Stimulated activated CD8-positive, alpha-beta memory T cell treated with anti-CD3 and anti-CD28 coated beads, Interleukin-4, amount 100 ng/mL, for 48 hours (primary cell): ENCODE data around the gene FGF4.

Source experiments
- DNase-seq: peaks from one replicate; pipeline ENCODE4 v3.0.0-alpha.2; 2020

Gene FGF4

GRCh38 chr11:69804769-69805508 lies 29.8 kb upstream of the FGF4 start:
- DNase-seq = no peak

GRCh38 chr11:69803604-69804218 lies 28.6 kb upstream of the FGF4 start:
- no peak for DNase-seq

DNA sequence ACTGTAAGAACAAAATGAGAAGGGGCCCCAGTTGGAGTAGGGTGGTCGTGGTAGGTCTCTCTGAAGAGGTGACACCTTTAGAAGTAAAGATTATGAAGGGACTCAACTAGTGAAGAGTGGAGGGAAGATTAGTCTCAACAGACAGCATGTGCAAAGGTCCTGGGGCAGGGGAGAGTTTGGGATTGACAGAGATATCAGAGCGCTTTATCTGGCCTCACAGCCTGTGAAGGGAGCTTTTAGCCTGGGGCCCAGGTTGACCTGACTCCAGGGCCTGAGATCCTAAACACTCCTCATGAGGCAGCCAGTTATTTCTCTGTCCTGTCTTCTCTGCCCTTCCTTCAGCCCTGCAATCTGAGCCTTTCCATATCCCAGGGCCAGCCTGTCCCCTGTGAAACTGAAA lies 27.9 kb upstream of the FGF4 start:
- DNase-seq = no peak

DNA sequence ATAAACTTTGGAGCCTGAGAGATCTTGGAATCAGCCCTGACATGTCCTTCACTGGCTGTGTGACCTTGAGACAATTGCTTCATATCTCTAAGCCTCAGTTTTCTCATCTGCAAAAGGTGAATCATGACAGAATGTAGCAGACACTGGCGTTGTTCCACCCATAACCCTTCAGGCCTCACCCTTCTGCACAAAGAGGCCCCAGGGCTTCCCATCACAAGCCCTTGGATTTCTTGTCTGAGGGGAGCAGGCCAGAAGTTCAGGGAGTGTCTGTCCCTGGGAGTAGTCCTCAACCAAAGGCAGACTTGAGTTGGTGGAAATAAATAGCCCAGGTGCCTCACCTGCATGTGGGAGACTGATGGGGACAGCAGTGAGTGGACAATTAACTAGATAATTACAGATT lies 27.4 kb upstream of the FGF4 start:
- DNase-seq = no peak

DNA sequence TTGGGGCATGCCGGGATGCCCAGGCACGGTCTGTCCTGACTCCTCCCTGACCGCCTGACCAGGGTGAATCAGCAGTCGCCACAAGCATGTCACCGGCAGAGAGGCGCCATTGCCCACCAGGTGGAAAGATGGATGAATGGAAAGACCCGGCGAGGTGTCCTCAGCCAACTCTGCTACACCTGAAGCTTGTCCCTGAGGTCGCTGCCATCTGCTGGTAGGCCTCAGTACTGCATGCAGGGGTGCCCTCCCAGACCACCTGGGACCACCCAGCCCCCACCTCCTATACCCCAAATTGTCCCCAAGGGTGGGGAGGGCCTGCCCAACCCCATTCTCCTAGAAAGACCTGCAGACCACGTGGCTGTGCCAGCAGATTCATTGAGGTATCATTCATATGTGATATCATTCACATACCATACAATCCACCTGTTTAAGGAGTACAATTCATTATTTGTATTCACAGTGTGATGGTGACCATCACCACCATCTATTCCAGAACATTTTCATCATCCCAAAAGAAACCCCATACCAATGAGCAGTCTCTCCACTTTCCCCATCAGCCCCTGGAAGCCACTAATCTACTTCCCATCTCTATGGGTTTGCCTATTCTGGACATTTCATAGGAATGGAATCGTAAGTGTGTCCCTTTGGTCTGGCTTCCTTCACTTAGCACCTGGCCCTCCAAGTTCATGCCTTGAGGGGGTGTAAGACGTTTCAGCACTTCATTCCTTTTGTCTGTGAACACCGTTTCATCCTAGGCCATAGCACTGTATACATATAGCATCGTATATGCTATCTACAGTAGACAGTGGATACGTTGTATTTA lies 26.6 kb upstream of the FGF4 start:
- peak; percentile 76 for DNase-seq

DNA sequence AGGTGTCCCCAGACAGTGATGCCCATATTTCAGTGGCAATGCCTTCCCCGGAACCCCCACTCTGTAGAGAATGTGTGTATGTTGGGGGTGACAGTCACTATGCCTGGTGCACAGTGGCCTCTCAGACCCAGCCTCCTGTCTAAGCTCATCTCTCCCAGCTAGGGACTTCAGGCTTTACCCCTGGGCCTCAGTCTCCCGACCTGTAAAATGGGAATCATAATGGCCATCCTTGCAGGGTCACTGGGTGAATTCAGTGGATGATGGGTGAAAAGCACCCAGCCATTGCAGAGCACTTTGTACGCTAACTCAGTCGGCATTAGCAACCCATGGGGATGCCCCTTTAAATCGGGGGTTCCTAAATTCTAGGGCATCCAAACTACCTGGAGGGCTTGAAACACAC lies 25.1 kb upstream of the FGF4 start:
- no peak for DNase-seq

DNA sequence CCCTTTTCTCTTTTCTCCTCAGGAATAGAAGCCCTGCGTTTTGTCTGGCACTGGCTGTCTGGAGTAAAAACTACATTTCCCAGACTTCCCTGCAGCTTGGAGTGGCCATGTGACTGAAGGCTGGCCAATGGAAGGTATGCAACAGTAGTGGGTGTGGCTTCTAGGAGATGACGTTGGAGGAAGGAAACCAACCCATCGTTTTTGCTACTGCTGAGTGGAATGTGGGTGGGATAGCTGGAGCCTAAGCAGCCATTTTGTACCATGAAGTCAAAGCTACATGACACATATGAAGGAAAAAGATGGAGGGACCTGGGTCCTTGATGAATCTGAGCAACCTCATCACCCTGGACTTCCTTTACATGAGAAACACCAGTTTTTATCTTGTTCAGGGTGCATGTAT lies 24.4 kb upstream of the FGF4 start:
- no peak for DNase-seq

DNA sequence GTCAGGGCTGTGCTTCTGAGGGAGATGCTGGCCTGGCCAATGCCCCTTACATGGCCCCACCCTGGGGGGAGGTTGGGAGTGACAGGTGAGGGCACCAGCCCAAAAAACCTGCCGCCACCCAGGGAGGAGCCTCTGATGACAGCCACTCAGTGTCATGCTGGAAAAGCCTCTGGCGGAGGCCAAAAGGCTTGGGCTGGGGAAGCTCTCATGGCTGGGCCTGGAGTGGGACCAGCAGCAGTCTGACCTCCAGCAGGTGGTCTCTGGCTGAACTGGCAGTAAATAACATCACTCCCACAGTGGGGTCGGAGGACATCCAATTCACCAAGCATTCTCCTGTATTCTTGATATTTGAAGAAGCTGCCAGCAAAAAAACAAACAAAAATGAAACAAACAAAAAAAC lies 24.0 kb upstream of the FGF4 start:
- no peak for DNase-seq

DNA sequence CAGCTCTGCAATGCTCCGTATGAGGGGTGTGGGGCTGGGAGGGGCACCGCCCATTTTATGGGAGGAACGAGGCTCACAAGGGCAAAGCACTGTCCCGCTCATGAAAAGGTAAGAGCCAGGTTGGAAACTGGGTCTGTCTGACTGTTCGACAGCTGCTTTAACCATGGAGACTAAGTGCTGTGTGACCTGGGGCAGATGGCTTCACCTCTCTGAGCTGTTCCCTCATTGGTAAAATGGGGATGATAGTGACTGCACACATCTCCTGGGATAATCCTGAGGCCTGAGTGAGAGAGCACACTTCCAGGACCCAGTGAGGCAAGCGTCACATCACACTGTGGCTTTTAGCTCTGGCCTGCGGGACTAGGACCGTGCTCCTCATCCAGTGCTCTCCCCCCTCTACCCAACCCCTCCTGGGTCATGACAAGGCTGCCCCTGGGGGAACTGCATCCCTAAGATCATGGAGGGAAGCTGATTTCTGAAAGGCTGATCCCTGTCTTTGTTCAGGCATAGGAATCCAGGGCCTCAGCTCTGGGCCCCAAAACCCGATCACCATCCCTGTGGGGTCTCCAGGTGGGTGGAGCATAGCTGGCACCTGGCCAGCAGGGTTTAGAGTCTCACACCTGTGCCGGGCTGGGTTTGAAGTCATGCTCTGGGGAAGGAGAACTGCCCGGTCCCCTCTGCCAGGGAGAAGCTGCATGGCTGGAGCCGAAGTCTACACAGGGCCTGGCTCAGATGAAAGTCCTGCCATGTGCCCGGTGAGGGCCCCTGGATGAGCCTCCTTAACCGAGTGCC lies 22.8 kb upstream of the FGF4 start:
- DNase-seq = no peak

DNA sequence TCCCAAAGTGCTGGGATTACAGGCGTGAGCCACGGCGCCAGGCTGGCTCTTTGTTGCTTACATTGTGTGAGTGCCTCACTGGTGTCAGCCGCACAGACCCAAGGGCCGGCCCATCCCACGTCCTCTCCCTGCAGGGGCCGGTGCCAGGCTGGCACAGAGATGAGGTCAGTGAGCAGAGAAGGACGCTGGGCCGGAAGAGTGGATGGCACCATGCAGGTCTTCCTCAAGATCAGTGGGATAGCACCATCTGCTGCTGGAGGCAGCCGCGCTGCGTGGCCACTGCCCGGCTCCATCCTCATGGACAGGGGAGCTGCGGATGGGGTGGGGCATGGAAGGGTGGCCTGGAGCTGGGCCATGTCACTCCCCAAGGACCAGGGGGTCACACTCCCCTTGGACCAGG lies 22.0 kb upstream of the FGF4 start:
- DNase-seq = no peak

GRCh38 chr11:69796063-69796462 lies 20.9 kb upstream of the FGF4 start:
- DNase-seq = no peak

DNA sequence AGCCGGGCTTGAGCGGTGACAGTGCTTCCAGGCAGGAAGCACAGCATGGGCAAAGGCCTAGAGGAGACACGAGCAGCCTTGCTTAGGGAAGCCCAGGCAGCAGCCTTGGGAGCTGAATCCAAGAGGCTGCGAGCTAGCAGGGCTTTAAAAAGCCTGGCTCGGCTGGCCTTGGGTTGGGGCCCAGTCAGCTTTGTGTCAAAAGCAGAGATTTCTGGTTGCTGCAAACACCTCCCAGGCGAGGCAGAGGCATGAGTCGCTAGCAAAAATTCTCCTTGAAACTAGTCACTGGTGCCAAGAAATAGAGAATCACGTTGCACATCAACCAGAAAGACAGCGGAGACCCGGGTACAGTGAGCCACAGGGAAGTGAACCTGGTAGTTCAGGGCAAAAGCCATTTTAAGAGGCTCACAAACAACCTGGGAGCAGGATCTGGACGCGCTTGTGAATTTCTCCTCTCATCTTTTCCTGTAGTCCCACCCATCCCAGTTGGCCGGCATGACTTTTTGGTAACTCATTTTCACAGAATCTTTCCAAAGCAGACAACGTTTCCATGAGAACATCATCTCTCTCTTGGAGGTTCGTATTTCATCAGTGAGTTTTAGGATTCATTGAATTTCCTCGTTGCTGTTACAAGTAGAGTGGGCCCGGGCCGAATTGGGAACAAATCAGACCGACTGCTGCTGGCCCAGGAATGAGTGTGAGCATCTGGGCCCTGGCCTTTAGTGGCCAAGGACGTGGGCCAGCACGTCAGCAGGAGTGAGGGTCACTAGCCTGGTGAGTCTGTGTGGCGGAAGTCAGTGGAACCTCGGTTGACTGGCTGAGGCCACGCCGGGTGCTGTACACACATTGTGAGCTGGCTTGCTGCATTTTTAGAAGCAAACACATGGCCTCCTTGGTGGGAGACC lies 16.4 kb upstream of the FGF4 start:
- no peak for DNase-seq

DNA sequence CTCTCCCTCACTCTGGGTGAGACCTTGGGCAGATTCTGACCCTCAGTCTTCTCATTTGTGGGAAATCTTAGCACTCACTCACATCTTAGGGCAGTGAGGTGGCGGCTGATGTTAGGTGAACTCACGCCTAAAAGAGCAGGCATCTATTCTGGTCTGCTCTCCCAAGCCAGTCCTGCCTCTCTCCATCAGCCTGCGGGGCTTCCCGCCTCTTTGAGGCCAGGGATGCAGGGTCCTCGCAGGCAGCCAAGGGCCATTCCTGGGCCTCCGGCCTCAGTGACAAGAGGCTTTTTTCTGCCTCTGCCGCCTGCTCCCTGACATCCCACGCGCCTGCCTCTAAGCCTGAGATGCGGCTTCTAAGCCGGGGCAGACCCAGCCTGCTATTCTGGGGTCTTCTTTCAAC lies 13.8 kb upstream of the FGF4 start:
- DNase-seq = no peak

GRCh38 chr11:69787906-69788305 lies 12.8 kb upstream of the FGF4 start:
- DNase-seq = no peak

DNA sequence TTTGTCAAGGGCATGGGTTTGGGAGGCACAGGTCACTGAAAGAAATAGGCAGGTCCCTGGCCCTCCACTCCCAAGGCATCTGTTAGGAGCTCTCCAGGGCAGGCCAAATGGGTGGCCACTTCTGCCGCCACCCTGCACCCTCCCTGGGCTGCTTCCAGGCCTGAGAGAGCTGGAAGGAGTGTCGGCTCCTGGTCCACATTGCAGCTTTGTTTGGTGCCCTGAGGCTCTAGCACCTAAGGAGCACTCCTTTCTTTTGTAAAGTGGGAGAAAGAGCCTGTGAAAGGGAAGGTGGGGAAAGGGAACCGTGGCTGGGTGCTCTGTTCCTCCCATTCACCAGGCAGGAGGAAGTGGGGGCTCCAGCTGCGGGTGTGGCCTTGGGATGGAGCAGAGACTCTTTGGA lies 12.3 kb upstream of the FGF4 start:
- no peak for DNase-seq

- no peak for DNase-seq
These were observed 6.1 kb upstream of the FGF4 start for GRCh38 chr11:69781241-69781640.

DNA sequence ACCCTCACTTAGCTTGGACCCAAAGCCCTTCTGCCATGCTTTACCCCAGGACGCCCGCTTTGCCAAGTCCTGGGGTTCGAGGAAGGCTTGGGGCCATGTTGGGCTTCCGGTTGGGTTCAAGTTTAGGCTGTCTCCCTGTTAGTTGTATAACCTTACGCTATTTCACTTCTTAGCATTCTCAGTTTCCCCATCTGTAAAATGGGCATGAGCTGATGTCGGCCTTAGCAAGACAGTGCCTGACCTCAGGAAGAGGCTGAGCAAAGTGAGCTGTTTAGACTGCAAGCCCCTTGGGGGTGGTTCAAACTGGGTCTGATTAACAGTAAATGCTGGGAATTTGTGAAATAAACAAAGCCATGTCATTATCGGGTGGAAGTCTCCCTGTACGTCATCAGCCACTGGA lies 3.2 kb upstream of the FGF4 start:
- no peak for DNase-seq

DNA sequence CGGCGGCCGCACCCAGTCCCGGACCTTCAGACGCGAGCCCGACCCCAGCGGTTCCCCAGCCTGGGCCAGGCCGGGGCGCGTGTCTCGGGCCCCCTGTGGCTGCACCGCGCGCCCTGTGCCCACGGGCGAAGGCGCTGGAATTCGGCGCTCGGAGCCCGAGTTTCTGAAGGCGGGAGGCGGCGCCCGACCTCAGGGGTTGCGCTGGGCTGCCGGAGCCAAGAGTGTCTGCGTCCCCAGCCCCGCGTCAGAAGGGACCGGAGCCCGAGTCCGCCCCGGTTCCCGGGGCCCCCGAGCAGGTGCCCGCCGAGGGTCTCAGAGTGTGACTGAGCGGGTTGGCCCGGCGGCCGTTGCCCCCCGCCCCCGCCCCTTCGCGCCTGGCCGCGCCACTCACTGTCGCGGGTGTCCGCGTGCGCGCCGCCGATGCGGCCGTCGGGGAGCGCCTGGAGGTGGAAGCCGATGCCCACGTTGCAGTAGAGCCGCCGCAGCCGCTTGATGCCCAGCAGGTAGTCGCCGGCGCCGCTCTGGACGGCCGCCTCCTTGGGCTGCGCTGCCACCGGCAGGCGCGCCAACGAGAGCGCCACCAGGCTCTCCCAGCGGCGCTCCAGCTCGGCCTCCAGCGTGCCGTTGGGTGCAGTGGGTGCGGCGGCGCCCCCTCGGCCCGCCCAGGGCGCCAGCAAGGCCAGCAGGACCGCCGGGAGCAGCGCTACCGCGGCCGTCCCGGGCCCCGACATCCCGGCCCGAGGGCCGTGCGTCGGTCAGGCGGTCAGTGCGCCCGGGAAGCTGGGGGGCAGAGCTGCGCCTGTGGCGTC lies 583 bp downstream of the FGF4 start:
- DNase-seq = no peak

DNA sequence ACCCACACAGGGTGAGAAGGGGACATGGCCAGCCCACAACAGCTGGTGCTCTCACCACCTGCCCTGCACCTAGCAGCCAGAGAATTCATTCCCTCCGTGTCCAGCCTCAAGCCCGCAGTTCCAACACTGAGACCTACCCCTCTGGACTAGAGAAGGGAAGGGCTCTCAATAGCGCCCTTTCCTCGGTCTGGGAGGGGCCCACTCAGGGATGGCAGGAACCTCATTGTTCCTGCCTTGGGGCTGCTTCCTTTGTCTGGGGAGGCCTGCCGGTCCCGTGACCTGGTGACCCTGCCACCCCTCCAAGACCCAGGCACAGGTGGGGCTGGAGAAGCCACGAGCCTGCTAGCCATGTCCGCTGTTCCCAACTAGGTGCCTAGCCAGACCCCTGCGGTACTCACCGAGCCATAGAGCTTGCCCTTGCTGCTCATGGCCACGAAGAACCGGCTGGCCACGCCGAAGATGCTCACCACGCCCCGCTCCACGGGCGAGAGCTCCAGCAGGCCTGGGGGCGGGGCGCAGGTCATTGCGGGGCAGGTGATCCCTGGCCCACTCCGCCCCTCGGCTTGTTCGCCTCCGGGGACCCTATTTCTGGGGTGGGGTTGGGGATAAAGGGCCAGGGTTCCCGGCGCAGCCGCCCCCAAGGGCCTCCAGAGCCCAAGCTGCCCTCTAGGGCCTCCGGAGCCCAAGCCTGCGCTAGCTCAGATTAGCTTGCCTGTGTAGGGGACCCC lies 1.4 kb downstream of the FGF4 start:
- no peak for DNase-seq

DNA sequence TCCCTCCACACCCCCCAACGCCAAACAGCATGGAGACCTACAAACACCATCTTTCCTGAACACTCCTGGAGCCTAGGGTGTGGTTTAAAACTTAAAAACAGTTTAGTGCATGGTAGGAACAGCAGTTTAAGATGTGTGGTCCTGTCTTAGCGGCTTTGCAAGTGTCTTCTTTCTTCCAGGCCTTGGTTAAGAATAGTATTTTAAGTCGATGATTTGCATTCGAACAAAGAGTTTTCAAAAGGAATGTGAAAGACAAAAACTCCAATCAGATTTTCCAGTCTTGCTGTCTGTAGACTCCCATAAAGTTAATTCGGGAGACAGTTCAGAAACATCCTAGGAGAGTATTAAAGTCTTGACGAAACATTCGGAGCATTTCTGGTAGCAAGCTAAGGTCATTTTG lies 3.7 kb downstream of the FGF4 start:
- DNase-seq = no peak

DNA sequence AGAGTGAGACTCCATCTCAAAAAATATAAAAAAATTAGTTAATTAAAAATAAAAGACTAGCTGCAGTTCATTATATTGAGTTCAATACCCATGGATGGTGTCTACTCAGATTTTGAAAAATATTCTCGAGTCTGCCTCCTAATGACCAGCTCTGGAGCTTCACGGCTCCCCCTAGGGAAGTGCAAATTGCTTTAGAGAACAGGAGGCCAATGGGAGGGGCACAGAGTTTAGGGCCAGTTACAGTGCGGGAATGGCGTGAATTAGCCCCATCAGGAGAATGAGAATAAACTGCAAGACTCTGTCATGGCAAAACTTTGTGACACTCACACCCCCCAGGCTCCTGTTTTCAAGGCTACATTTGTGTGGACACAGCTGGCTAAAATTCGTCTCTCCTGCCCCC lies 4.6 kb downstream of the FGF4 start:
- no peak for DNase-seq
